HFFc6 (cell line): ENCODE measurements around the gene CEACAM6. TPM values are rescaled to one million over a fixed set of nuclear protein-coding genes. Genes with fewer than 3 reads are reported as not detected.

Experiments used
- DNase-seq: peaks from one replicate; pipeline ENCODE4 v3.0.0-alpha.2; 2018
- H3K27ac Mint-ChIP-seq: 2 replicates; pipeline ENCODE4 v1.8.0; 2020; ENCODE audit warnings: mild to moderate bottlenecking, mixed read lengths
- H3K27me3 Mint-ChIP-seq: 2 replicates; pipeline ENCODE4 v1.8.0; 2021; ENCODE audit warnings: mild to moderate bottlenecking, moderate library complexity, mixed read lengths; ENCODE audit not compliant: insufficient read depth
- H3K36me3 Mint-ChIP-seq: 2 replicates; pipeline ENCODE4 v1.8.0; 2021; ENCODE audit warnings: low read depth, mixed read lengths
- H3K4me1 Mint-ChIP-seq: 2 replicates; pipeline ENCODE4 v1.8.0; 2020; ENCODE audit warnings: low read depth, mixed read lengths
- H3K4me3 Mint-ChIP-seq: 2 replicates; pipeline ENCODE4 v1.8.0; 2020; ENCODE audit warnings: mild to moderate bottlenecking, moderate library complexity, mixed read lengths
- H3K9me3 Mint-ChIP-seq: 2 replicates; pipeline ENCODE4 v1.8.0; 2020; ENCODE audit warnings: mild to moderate bottlenecking, mixed read lengths
- CTCF ChIP-seq: fragments of 200-600 bp; sonication (generic); IDR thresholded peaks from 2 replicates; pipeline ENCODE4 v1.5.0; 2021; ENCODE audit warnings: antibody characterized with exemption, mild to moderate bottlenecking
- total RNA-seq, 6 experiments: library from RNA; stranded (reverse); fragmentation: NEBNext Ultra II Directional; extraction: Animal tissue kit (Norgen Biotek cat#: 25700); gene quantifications; 2 replicates in 1 of 6; 3 replicates in 5 of 6; pipeline ENCODE4 v1.2.3, GENCODE V29; 2021

The CEACAM6 gene
- total RNA-seq, 6 experiments from 2014 or later, result not detected

- no peaks in the 10 kb centered on the region for H3K36me3 Mint-ChIP-seq
- peaks cover 26% of the 10 kb centered on the region for H3K27me3 Mint-ChIP-seq
- H3K4me1 Mint-ChIP-seq, result no peaks in the 10 kb centered on the region
- peak; percentile 82 for TF ChIP-seq CTCF
- H3K9me3 Mint-ChIP-seq, result no peaks in the 10 kb centered on the region
- no peak overlapping the region for H3K27ac Mint-ChIP-seq
- peak; percentile 23 for DNase-seq
- no peak overlapping the region for H3K4me3 Mint-ChIP-seq
Measured at GRCh38 chr19:41821003-41821735, 65.8 kb downstream of the CEACAM6 start.

Other genes starting within 250 kb of the CEACAM6 start
- gene CEACAM21, start 179.4 kb upstream of the CEACAM6 start, total RNA-seq, result not detected
- not detected for gene CEACAM4, start 128.5 kb upstream of the CEACAM6 start, total RNA-seq
- not detected for gene CEACAM7, start 67.3 kb upstream of the CEACAM6 start, total RNA-seq
- gene CEACAM5, start 46.9 kb upstream of the CEACAM6 start, total RNA-seq, result under 1 TPM in 1 of 6 experiments, not detected in 5; 0.31 TPM
- gene CEACAM3, start 41.1 kb downstream of the CEACAM6 start, total RNA-seq, result not detected
- gene LYPD4, start 89.2 kb downstream of the CEACAM6 start, total RNA-seq, result not detected
- gene DMRTC2, start 89.5 kb downstream of the CEACAM6 start, total RNA-seq, result not detected
- gene RPS19, start 104.7 kb downstream of the CEACAM6 start, total RNA-seq, result 1,000 to 10,000 TPM; 2,312 to 2,495 (median 2,438) TPM
- gene CD79A, start 121.7 kb downstream of the CEACAM6 start, total RNA-seq, result under 1 TPM in 4 of 6 experiments, not detected in 2; 0.23 to 0.62 (median 0.35) TPM
- 10 to 100 TPM; 63.8 to 73.3 (median 68.2) TPM for gene ARHGEF1, start 127.7 kb downstream of the CEACAM6 start, total RNA-seq
- gene ERFL, start 172.9 kb downstream of the CEACAM6 start, total RNA-seq, result under 1 TPM in 4 of 6 experiments, not detected in 2; 0.09 to 0.17 (median 0.12) TPM
- 100 to 1,000 TPM; 245 to 349 (median 258) TPM for gene RABAC1, start 203.8 kb downstream of the CEACAM6 start, total RNA-seq
- under 1 TPM in 4 of 6 experiments, not detected in 2; 0.10 to 0.66 (median 0.33) TPM for gene ATP1A3, start 238.7 kb downstream of the CEACAM6 start, total RNA-seq